H9 (cell line): ENCODE measurements around the gene BAIAP2L1. TPM values are rescaled to one million over a fixed set of nuclear protein-coding genes. Genes with fewer than 3 reads are reported as not detected.

ENCODE experiments used
- DNase-seq: peaks from one replicate; pipeline ENCODE4 v3.0.0-alpha.2; 2017
- H2AFZ ChIP-seq: one replicate; pipeline ENCODE4 v1.6.1; 2013; ENCODE audit warnings: mild to moderate bottlenecking, low read length, control low read depth, moderate library complexity
- H2AK5ac ChIP-seq: 2 replicates; pipeline ENCODE4 v1.6.1; 2013; ENCODE audit warnings: low read length, control low read depth, mixed read lengths; ENCODE audit not compliant: insufficient read length
- H2BK120ac ChIP-seq: one replicate; pipeline ENCODE4 v1.6.1; 2013; ENCODE audit warnings: low read depth, mild to moderate bottlenecking, low read length, control low read depth, inconsistent platforms; ENCODE audit not compliant: poor library complexity, severe bottlenecking
- H2BK12ac ChIP-seq: 2 replicates; pipeline ENCODE4 v1.6.1; 2013; ENCODE audit warnings: low read length, control low read depth, mixed read lengths, low read depth; ENCODE audit not compliant: insufficient read length
- H2BK15ac ChIP-seq: 2 replicates; pipeline ENCODE4 v1.6.1; 2013; ENCODE audit warnings: low read depth, low read length, control low read depth
- H2BK20ac ChIP-seq: one replicate; pipeline ENCODE4 v1.6.1; 2013; ENCODE audit warnings: low read depth, mild to moderate bottlenecking, low read length, control low read depth, inconsistent platforms; ENCODE audit not compliant: poor library complexity, severe bottlenecking
- H2BK5ac ChIP-seq: 2 replicates; pipeline ENCODE4 v1.6.1; 2013; ENCODE audit warnings: low read length, control low read depth, mixed read lengths; ENCODE audit not compliant: insufficient read length
- H3K14ac ChIP-seq: 2 replicates; pipeline ENCODE4 v1.6.1; 2013; ENCODE audit warnings: low read length, control low read depth; ENCODE audit not compliant: insufficient read depth
- H3K18ac ChIP-seq: 2 replicates; pipeline ENCODE4 v1.6.1; 2013; ENCODE audit warnings: low read depth, mild to moderate bottlenecking, mixed read lengths, low read length, control low read depth; ENCODE audit not compliant: insufficient read length
- H3K23ac ChIP-seq: 2 replicates; pipeline ENCODE4 v1.6.1; 2013; ENCODE audit warnings: low read length, control low read depth, mixed read lengths, low read depth; ENCODE audit not compliant: insufficient read length
- H3K23me2 ChIP-seq: 2 replicates; pipeline ENCODE4 v1.6.1; 2013; ENCODE audit warnings: low read depth, mild to moderate bottlenecking, mixed read lengths, low read length, control low read depth; ENCODE audit not compliant: insufficient read length, poor library complexity, severe bottlenecking
- H3K27ac ChIP-seq: 2 replicates; pipeline ENCODE4 v1.5.1; 2013; ENCODE audit warnings: low read length, control low read depth, mixed read lengths, low read depth; ENCODE audit not compliant: insufficient read length
- H3K27me3 ChIP-seq: 2 replicates; pipeline ENCODE4 v1.6.1; 2013; ENCODE audit warnings: low read length, control low read depth, inconsistent platforms; ENCODE audit not compliant: insufficient read depth
- H3K4ac ChIP-seq: 2 replicates; pipeline ENCODE4 v1.6.1; 2013; ENCODE audit warnings: low read depth, mild to moderate bottlenecking, control low read depth, inconsistent platforms, low read length, moderate library complexity
- H3K4me1 ChIP-seq: 2 replicates; pipeline ENCODE4 v1.6.1; 2013; ENCODE audit warnings: low read length, control low read depth, inconsistent platforms; ENCODE audit not compliant: insufficient read depth
- H3K4me2 ChIP-seq: 2 replicates; pipeline ENCODE4 v1.6.1; 2013; ENCODE audit warnings: low read length, control low read depth, mixed read lengths; ENCODE audit not compliant: insufficient read length, insufficient read depth
- H3K56ac ChIP-seq: 2 replicates; pipeline ENCODE4 v1.6.1; 2013; ENCODE audit warnings: low read depth, mild to moderate bottlenecking, mixed read lengths, low read length, control low read depth; ENCODE audit not compliant: insufficient read length
- H3K79me1 ChIP-seq: 2 replicates; pipeline ENCODE4 v1.6.1; 2013; ENCODE audit warnings: low read depth, mild to moderate bottlenecking, moderate library complexity, low read length, control low read depth, inconsistent platforms; ENCODE audit not compliant: insufficient read depth, poor library complexity, severe bottlenecking
- H3K79me2 ChIP-seq: 2 replicates; pipeline ENCODE4 v1.6.1; 2013; ENCODE audit warnings: low read length, control low read depth, inconsistent platforms; ENCODE audit not compliant: insufficient read depth
- H3K9ac ChIP-seq: 2 replicates; pipeline ENCODE4 v1.6.1; 2013; ENCODE audit warnings: low read length, control low read depth, mixed read lengths; ENCODE audit not compliant: insufficient read length; ENCODE audit errors: extremely low read depth
- H3K9me3 ChIP-seq: one replicate; pipeline ENCODE4 v1.6.1; 2013; ENCODE audit warnings: low read depth, low read length, inconsistent platforms; ENCODE audit not compliant: control insufficient read depth
- H3T11ph ChIP-seq: one replicate; pipeline ENCODE4 v1.6.1; 2013; ENCODE audit warnings: mild to moderate bottlenecking, low read length, control low read depth, inconsistent platforms
- H4K20me1 ChIP-seq: one replicate; pipeline ENCODE4 v1.6.1; 2013; ENCODE audit not compliant: control insufficient read depth, insufficient read length, insufficient read depth
- H4K5ac ChIP-seq: 2 replicates; pipeline ENCODE4 v1.6.1; 2013; ENCODE audit warnings: low read depth, mild to moderate bottlenecking, mixed read lengths, low read length, control low read depth; ENCODE audit not compliant: insufficient read length
- H4K8ac ChIP-seq: replicated peaks from 2 replicates; pipeline ENCODE4 v1.6.1; 2013; ENCODE audit warnings: low read length, control low read depth, mixed read lengths, low read depth; ENCODE audit not compliant: insufficient read length
- H4K91ac ChIP-seq: 2 replicates; pipeline ENCODE4 v1.6.1; 2013; ENCODE audit warnings: low read depth, mild to moderate bottlenecking, moderate library complexity, mixed read lengths, low read length, control low read depth; ENCODE audit not compliant: insufficient read length
- H3K27ac Mint-ChIP-seq, 3 experiments: 2 replicates in 2 of 3; 3 replicates in 1 of 3; pipeline ENCODE4 v1.8.0; 2020 to 2021; ENCODE audit warnings: mixed read lengths in 3 of 3, mild to moderate bottlenecking in 1 of 3, moderate library complexity in 1 of 3
- H3K27me3 Mint-ChIP-seq: 2 replicates; pipeline ENCODE4 v1.8.0; 2021; ENCODE audit warnings: low read depth, mild to moderate bottlenecking, moderate library complexity, mixed read lengths
- H3K36me3 Mint-ChIP-seq, 3 experiments: 2 replicates in 2 of 3; 3 replicates in 1 of 3; pipeline ENCODE4 v1.8.0; 2020 to 2021; ENCODE audit warnings: low read depth in 3 of 3, mixed read lengths in 3 of 3; ENCODE audit not compliant: insufficient read depth in 1 of 3
- H3K4me1 Mint-ChIP-seq, 2 experiments: 2 replicates each; pipeline ENCODE4 v1.8.0; 2020; ENCODE audit warnings: mixed read lengths in 2 of 2
- H3K4me3 Mint-ChIP-seq, 2 experiments: 2 replicates in 1 of 2; 3 replicates in 1 of 2; pipeline ENCODE4 v1.8.0; 2020 to 2021; ENCODE audit warnings: mild to moderate bottlenecking in 2 of 2, mixed read lengths in 2 of 2, moderate library complexity in 1 of 2
- H3K9me3 Mint-ChIP-seq, 2 experiments: 2 replicates in 1 of 2; 3 replicates in 1 of 2; pipeline ENCODE4 v1.8.0; 2020; ENCODE audit warnings: mild to moderate bottlenecking in 2 of 2, mixed read lengths in 2 of 2, moderate library complexity in 1 of 2
- CTCF ChIP-seq: fragments of 200-600 bp; sonication (generic); conservative IDR thresholded peaks from 3 replicates; pipeline ENCODE4 v1.8.0; 2021; ENCODE audit warnings: antibody characterized with exemption, mild to moderate bottlenecking
- WGBS: extraction: QIAGEN DNeasy Blood & Tissue Kit; methylation state at CpG from one replicate; pipeline ENCODE4 v1.1.7; 2013; ENCODE audit warnings: missing lambda C conversion rate, low lambda C conversion rate, mixed read lengths; ENCODE audit not compliant: insufficient read length; ENCODE audit errors: extremely low coverage; 5-methylcytosine and 5-hydroxymethylcytosine counted together
- total RNA-seq: library from RNA; stranded (reverse); gene quantifications from 2 replicates; pipeline ENCODE4 v1.2.1, GENCODE V29; 2021

Gene BAIAP2L1
- total RNA-seq, 1 experiment from 2014 or later: 25.9 TPM

- Histone ChIP-seq H3K4me2 (no peak overlapping the region), H3K79me1 (peaks cover 2% of the 10 kb centered on the region), H3K9me3 (no peaks in the 10 kb centered on the region), H2BK15ac (no peak overlapping the region), H3K79me2 (peaks cover 2% of the 10 kb centered on the region; the same call in 1 of the 2 replicates), H4K91ac (no peak overlapping the region), H3K23ac (no peak overlapping the region), H3K4ac (no peak overlapping the region), H3T11ph (no peak overlapping the region), H2BK20ac (no peak overlapping the region), H3K23me2 (no peaks in the 10 kb centered on the region), H3K56ac (no peak overlapping the region), H2BK120ac (no peak overlapping the region), H3K27ac (no peak overlapping the region), H3K14ac (no peak overlapping the region), H2BK12ac (no peak overlapping the region), H3K27me3 (no peaks in the 10 kb centered on the region), H2BK5ac (no peak overlapping the region), H4K20me1 (no peaks in the 10 kb centered on the region), H2AK5ac (no peak overlapping the region), H3K4me1 (no peaks in the 10 kb centered on the region), H2AFZ (no peak overlapping the region), H4K8ac (no peak overlapping the region), H4K5ac (no peak overlapping the region), H3K9ac (no peak overlapping the region), H3K18ac (no peak overlapping the region)
- no CpG with 5 or more reads among the region's 3 CpGs for WGBS
- Mint-ChIP-seq H3K4me1 (peaks cover 7 to 11% of the 10 kb centered on the region in 2 experiments; a peak in 3 of 4 replicates), H3K4me3 (no peak overlapping the region), H3K27me3 (no peaks in the 10 kb centered on the region), H3K27ac (peak overlapping the region in 1 of 3 experiments; percentile 40; a peak in 1 of 7 replicates), H3K36me3 (peaks cover 3 to 9% (median 4%) of the 10 kb centered on the region in 3 experiments; a peak in 6 of 7 replicates), H3K9me3 (no peaks in the 10 kb centered on the region)
- no peak for DNase-seq
- no peak for TF ChIP-seq CTCF
These were observed 27.9 kb downstream of the BAIAP2L1 start for GRCh38 chr7:98372993-98373392.
